H1 (cell line): ENCODE measurements around the gene CPA1. TPM values are rescaled to one million over a fixed set of nuclear protein-coding genes. Genes with fewer than 3 reads are reported as not detected.

Experiments used
- CTCF ChIA-PET: fragments of 300-600 bp; sonication (Branson Sonifier 250); formaldehyde crosslinking; loops from one replicate; lab custom pipeline; 2021; ENCODE audit not compliant: partially characterized antibody; lab: Charles Lee
- POLR2A ChIA-PET: fragments of 300-600 bp; sonication (Branson Sonifier 250); formaldehyde crosslinking; loops from one replicate; lab custom pipeline; 2021; ENCODE audit warnings: inconsistent platforms; ENCODE audit not compliant: partially characterized antibody; lab: Charles Lee
- DNase-seq, 2 experiments: peaks; one replicate each; pipeline versions ENCODE4 v3.0.0 to v3.0.0-alpha.2; 2010 to 2022; ENCODE audit warnings: low spot score in 2 of 2, low read depth in 1 of 2, mixed read lengths in 1 of 2
- FAIRE-seq: peaks from 2 replicates; lab custom pipeline; 2011; peaks lifted over from hg19 to GRCh38; lab: Jason Lieb, UNC
- H2AFZ ChIP-seq: 2 replicates; pipeline ENCODE4 v1.8.1; 2012; ENCODE audit warnings: low read length, inconsistent platforms
- H2AK5ac ChIP-seq: 2 replicates; pipeline ENCODE4 v1.6.1; 2013; ENCODE audit warnings: low read depth, low read length
- H2BK120ac ChIP-seq: replicated peaks from 2 replicates; pipeline ENCODE3; 2013; ENCODE audit warnings: low read depth, low read length, inconsistent platforms
- H2BK12ac ChIP-seq: 2 replicates; pipeline ENCODE4 v1.6.1; 2013; ENCODE audit warnings: low read depth, low read length
- H2BK15ac ChIP-seq: 2 replicates; pipeline ENCODE4 v1.6.1; 2013; ENCODE audit warnings: low read length
- H2BK20ac ChIP-seq: 2 replicates; pipeline ENCODE4 v1.6.1; 2013; ENCODE audit warnings: low read length
- H2BK5ac ChIP-seq: 2 replicates; pipeline ENCODE4 v1.6.1; 2013; ENCODE audit warnings: low read depth, low read length
- H3K14ac ChIP-seq: 2 replicates; pipeline ENCODE4 v1.6.1; 2013; ENCODE audit warnings: inconsistent platforms; ENCODE audit not compliant: insufficient read length
- H3K18ac ChIP-seq: 2 replicates; pipeline ENCODE4 v1.6.1; 2013; ENCODE audit warnings: low read length; ENCODE audit errors: extremely low read depth
- H3K23ac ChIP-seq: 2 replicates; pipeline ENCODE4 v1.6.1; 2013; ENCODE audit warnings: inconsistent platforms; ENCODE audit not compliant: insufficient read length
- H3K23me2 ChIP-seq: 2 replicates; pipeline ENCODE4 v1.6.1; 2013; ENCODE audit warnings: low read depth, low read length
- H3K27ac ChIP-seq: 2 replicates; pipeline ENCODE4 v1.6.1; 2011; ENCODE audit warnings: low read depth, low read length, inconsistent platforms
- H3K27me3 ChIP-seq, 4 experiments: replicated peaks in 1 of 4; 1 replicate in 1 of 4; 2 replicates in 3 of 4; pipeline versions ENCODE4 v1.6.1 to v1.8.1; 2011 to 2013; ENCODE audit warnings: low read length in 3 of 4, mild to moderate bottlenecking in 3 of 4, inconsistent platforms in 2 of 4, mixed read lengths in 2 of 4, moderate library complexity in 1 of 4; ENCODE audit not compliant: control insufficient read depth in 3 of 4, insufficient read depth in 3 of 4; ENCODE audit errors: extremely low read depth in 1 of 4
- H3K36me3 ChIP-seq, 4 experiments: 2 replicates each; pipeline versions ENCODE4 v1.6.1 to v1.8.1; 2011 to 2013; ENCODE audit warnings: mild to moderate bottlenecking in 4 of 4, low read length in 3 of 4, moderate library complexity in 2 of 4, control low read depth in 1 of 4, inconsistent platforms in 1 of 4; ENCODE audit not compliant: insufficient read depth in 4 of 4, control insufficient read depth in 2 of 4
- H3K4ac ChIP-seq: replicated peaks from 2 replicates; pipeline ENCODE3; 2013; ENCODE audit warnings: low read length, low read depth, mixed read lengths, inconsistent platforms; ENCODE audit not compliant: insufficient read length
- H3K4me1 ChIP-seq, 4 experiments: replicated peaks in 1 of 4; 1 replicate in 1 of 4; 2 replicates in 3 of 4; pipeline versions ENCODE4 v1.6.1 to v1.8.1; 2011 to 2013; ENCODE audit warnings: low read length in 3 of 4, inconsistent platforms in 2 of 4, mixed read lengths in 1 of 4; ENCODE audit not compliant: insufficient read depth in 4 of 4, control insufficient read depth in 3 of 4
- H3K4me2 ChIP-seq, 2 experiments: 2 replicates each; pipeline versions ENCODE4 v1.6.1 to v1.8.1; 2011 to 2013; ENCODE audit warnings: low read depth in 2 of 2, low read length in 2 of 2, control low read depth in 1 of 2, inconsistent platforms in 1 of 2, mild to moderate bottlenecking in 1 of 2; ENCODE audit not compliant: insufficient read depth in 1 of 2
- H3K4me3 ChIP-seq, 4 experiments: fragments of 200-600, 300-600 bp in 1 of 4; sonication (generic), shearing (Covaris generic), sonication (Bioruptor Twin) in 1 of 4; 2 replicates each; pipeline versions ENCODE4 v1.5.1 to v1.8.1; 2011 to 2016; ENCODE audit warnings: low read length in 4 of 4, low read depth in 3 of 4, control low read depth in 2 of 4, inconsistent platforms in 2 of 4, mild to moderate bottlenecking in 2 of 4, mixed read lengths in 1 of 4, moderate library complexity in 1 of 4; ENCODE audit not compliant: insufficient read depth in 2 of 4; ENCODE audit errors: extremely low read depth in 1 of 4
- H3K56ac ChIP-seq: replicated peaks from 2 replicates; pipeline ENCODE3; 2013; ENCODE audit warnings: low read depth, mild to moderate bottlenecking, mixed read lengths, low read length, inconsistent platforms; ENCODE audit not compliant: insufficient read length
- H3K79me1 ChIP-seq: 2 replicates; pipeline ENCODE4 v1.6.1; 2013; ENCODE audit warnings: low read depth, low read length, control low read depth
- H3K79me2 ChIP-seq, 2 experiments: 2 replicates each; pipeline versions ENCODE4 v1.6.1 to v1.8.1; 2012 to 2013; ENCODE audit warnings: low read length in 2 of 2, mild to moderate bottlenecking in 2 of 2, inconsistent platforms in 1 of 2; ENCODE audit not compliant: insufficient read depth in 2 of 2, control insufficient read depth in 1 of 2
- H3K9ac ChIP-seq, 4 experiments: replicated peaks in 1 of 4; 1 replicate in 1 of 4; 2 replicates in 3 of 4; pipeline versions ENCODE4 v1.6.1 to v1.8.1; 2011 to 2013; ENCODE audit warnings: low read depth in 3 of 4, low read length in 3 of 4, control low read depth in 2 of 4, mild to moderate bottlenecking in 2 of 4, moderate library complexity in 2 of 4, inconsistent platforms in 1 of 4; ENCODE audit errors: extremely low read depth in 1 of 4
- H3K9me3 ChIP-seq, 2 experiments: 2 replicates each; pipeline versions ENCODE4 v1.6.1 to v1.8.1; 2012 to 2013; ENCODE audit warnings: mild to moderate bottlenecking in 2 of 2, moderate library complexity in 2 of 2, control low read depth in 1 of 2, inconsistent platforms in 1 of 2, low read depth in 1 of 2, low read length in 1 of 2, mixed read lengths in 1 of 2; ENCODE audit not compliant: insufficient read depth in 2 of 2
- H4K20me1 ChIP-seq, 2 experiments: replicated peaks in 1 of 2; 2 replicates each; pipeline versions ENCODE3 to v1.8.1; 2011 to 2013; ENCODE audit warnings: inconsistent platforms in 2 of 2, low read length in 2 of 2, mild to moderate bottlenecking in 1 of 2; ENCODE audit not compliant: insufficient read depth in 2 of 2, control insufficient read depth in 1 of 2
- H4K5ac ChIP-seq: 2 replicates; pipeline ENCODE4 v1.6.1; 2013; ENCODE audit warnings: low read length, low read depth, mixed read lengths, inconsistent platforms; ENCODE audit not compliant: insufficient read length
- H4K8ac ChIP-seq: 2 replicates; pipeline ENCODE4 v1.8.0; 2013; ENCODE audit warnings: mild to moderate bottlenecking, moderate library complexity, low read length, inconsistent platforms; ENCODE audit not compliant: insufficient read depth; ENCODE audit errors: extremely low read depth
- H4K91ac ChIP-seq: replicated peaks from 2 replicates; pipeline ENCODE3; 2013; ENCODE audit warnings: low read length, mixed read lengths, inconsistent platforms; ENCODE audit not compliant: insufficient read length
- BCL11A ChIP-seq, 2 experiments: IDR thresholded peaks; one replicate each; pipeline ENCODE4 v1.6.1; 2011; ENCODE audit warnings: low read depth in 2 of 2, low read length in 2 of 2, mild to moderate bottlenecking in 2 of 2
- CHD1 ChIP-seq: IDR thresholded peaks from 2 replicates; pipeline ENCODE4 v1.6.1; 2012; ENCODE audit warnings: low read depth, low read length, improper control_type of control experiment
- CREB1 ChIP-seq: IDR thresholded peaks from 2 replicates; pipeline ENCODE4 v1.6.1; 2012; ENCODE audit warnings: inconsistent platforms
- MAX ChIP-seq: IDR thresholded peaks from 2 replicates; pipeline ENCODE4 v1.6.1; 2012; ENCODE audit warnings: inconsistent platforms
- NANOG ChIP-seq: IDR thresholded peaks from 2 replicates; pipeline ENCODE4 v1.6.1; 2011; ENCODE audit warnings: low read length, low read depth, mild to moderate bottlenecking, inconsistent platforms; ENCODE audit not compliant: insufficient read depth, poor library complexity, severe bottlenecking
- PHF8 ChIP-seq: fragments of 200-600 bp; sonication (generic); conservative IDR thresholded peaks from 2 replicates; pipeline ENCODE4 v1.7.1; 2012; ENCODE audit warnings: low read depth, mild to moderate bottlenecking, inconsistent platforms, low read length, moderate library complexity
- POLR2A ChIP-seq, 2 experiments: IDR thresholded peaks; 1 replicate in 1 of 2; 2 replicates in 1 of 2; pipeline ENCODE4 v1.6.1; 2011; ENCODE audit warnings: low read depth in 2 of 2, low read length in 2 of 2, mild to moderate bottlenecking in 2 of 2; ENCODE audit errors: control extremely low read depth in 1 of 2
- SIRT6 ChIP-seq: IDR thresholded peaks from one replicate; pipeline ENCODE4 v1.7.1; 2012; ENCODE audit warnings: low read length, inconsistent platforms
- SP2 ChIP-seq: IDR thresholded peaks from 2 replicates; pipeline ENCODE4 v1.6.1; 2012; ENCODE audit warnings: mild to moderate bottlenecking, low read length, inconsistent platforms
- TEAD4 ChIP-seq: IDR thresholded peaks from 2 replicates; pipeline ENCODE4 v1.6.1; 2012; ENCODE audit warnings: low read depth, low read length, inconsistent platforms, mixed read lengths
- USF2 ChIP-seq: IDR thresholded peaks from 2 replicates; pipeline ENCODE4 v1.6.1; 2011; ENCODE audit warnings: low read length, improper control_type of control experiment
- YY1 ChIP-seq: IDR thresholded peaks from 2 replicates; pipeline ENCODE4 v1.6.1; 2011; ENCODE audit warnings: low read depth, mild to moderate bottlenecking, low read length
- WGBS, 2 experiments: shearing (Covaris generic) in 1 of 2; methylation state at CpG; one replicate each; pipeline versions ENCODE4 v1.1.6 to v1.1.7; 2013 to 2015; ENCODE audit warnings: low lambda C conversion rate in 2 of 2, mixed read lengths in 2 of 2, inconsistent platforms in 1 of 2, low coverage in 1 of 2, missing lambda C conversion rate in 1 of 2; ENCODE audit not compliant: insufficient replicate concordance in 2 of 2, insufficient coverage in 1 of 2, insufficient read length in 1 of 2; ENCODE audit errors: extremely low coverage in 1 of 2, missing lambda C conversion rate in 1 of 2; 5-methylcytosine and 5-hydroxymethylcytosine counted together
- polyA plus RNA-seq, 7 experiments: library from polyadenylated mRNA; depleted of rRNA in 3 of 7; stranded (reverse) in 5 of 7; unstranded in 2 of 7; fragments of >200 nt in 5 of 7; fragments of 200-250 nt in 2 of 7; gene quantifications; 1 replicate in 5 of 7; 2 replicates in 1 of 7; 4 replicates in 1 of 7; pipeline versions ENCODE4 v1.2.1 to v1.2.3, GENCODE V29; 2011 to 2013; ENCODE audit warnings: missing spikeins in 2 of 7, mixed read lengths in 2 of 7
- total RNA-seq: library from RNA; stranded (reverse); fragmentation: NEBNext Ultra II Directional; extraction: Animal tissue kit (Norgen Biotek cat#: 25700); gene quantifications from 2 replicates; pipeline ENCODE4 v1.2.1, GENCODE V29; 2021

CPA1 gene
- total and polyA plus RNA-seq, 2 of the 8 experiments (the other 6 are each of a cell fraction or from before 2014, with no cell fraction given), result not detected

- no peaks in the 10 kb centered on the region for H3K27me3 ChIP-seq
- H2BK15ac ChIP-seq, result no peak overlapping the region
- no peak overlapping the region for H3K56ac ChIP-seq
- no peak for TF ChIP-seq CHD1
- no peak for TF ChIP-seq BCL11A (IDR thresholded peaks at IDR 0.05; ENCODE audit: low read depth in 2 of 2, low read length in 2 of 2)
- TF ChIP-seq USF2, result no peak
- TF ChIP-seq SP2, result no peak
- no peak for TF ChIP-seq TEAD4
- no peak for TF ChIP-seq MAX
- no peak for TF ChIP-seq POLR2A (IDR thresholded peaks at IDR 0.05; ENCODE audit: control extremely low read depth in 1 of 2, low read depth in 2 of 2, low read length in 2 of 2)
- no peak for TF ChIP-seq PHF8
- TF ChIP-seq YY1, result no peak
- no peak for TF ChIP-seq CREB1
- TF ChIP-seq NANOG, result no peak
- no peak for TF ChIP-seq SIRT6
- H3K4me1 ChIP-seq, result peaks cover 0 to 2% (median 0%) of the 10 kb centered on the region in 4 experiments; a peak in 2 of 7 replicates
- DNase-seq (no peak), FAIRE-seq (no peak)
- no peak overlapping the region for H3K4me2 ChIP-seq
- H3K23ac ChIP-seq, result no peak overlapping the region
- H4K91ac ChIP-seq, result no peak overlapping the region
- H3K18ac ChIP-seq, result no peak overlapping the region
- no peak overlapping the region for H4K5ac ChIP-seq
- H2BK12ac ChIP-seq, result no peak overlapping the region
- WGBS, 2 experiments, result 92% methylated on average over 3 of the region's 3 CpGs; no CpG with 5 or more reads in 1 of the 2 experiments
- no peak overlapping the region for H2AFZ ChIP-seq
- no peak overlapping the region for H3K14ac ChIP-seq
- H3K9ac ChIP-seq, result no peak overlapping the region
- H3K79me2 ChIP-seq, result no peaks in the 10 kb centered on the region
- no peak overlapping the region for H2BK5ac ChIP-seq
- H3K36me3 ChIP-seq, result no peaks in the 10 kb centered on the region
- no peak overlapping the region for H3K4me3 ChIP-seq
- H4K20me1 ChIP-seq, result no peaks in the 10 kb centered on the region
- H2AK5ac ChIP-seq, result no peak overlapping the region
- POLR2A ChIA-PET, result no interaction called here
- no peak overlapping the region for H4K8ac ChIP-seq
- no peak overlapping the region for H3K27ac ChIP-seq
- H3K79me1 ChIP-seq, result no peaks in the 10 kb centered on the region
- H2BK20ac ChIP-seq, result no peak overlapping the region
- no peaks in the 10 kb centered on the region for H3K9me3 ChIP-seq
- H2BK120ac ChIP-seq, result no peak overlapping the region
- H3K23me2 ChIP-seq, result no peaks in the 10 kb centered on the region
- no peak overlapping the region for H3K4ac ChIP-seq
- CTCF ChIA-PET, result interaction anchor here (2.3 kb wide), 1 partner anchor 15 kb away, joined by 11 read pairs; the partner anchor contains the start of gene CPA1
These were observed 15.8 kb downstream of the CPA1 start for GRCh38 chr7:130396109-130396508.
